ENCODE results near the gene PARD3. TPM values are rescaled to one million over a fixed set of nuclear protein-coding genes. Genes with fewer than 3 reads are reported as not detected.

PARD3 gene
- total RNA-seq, 1 experiment from 2014 or later: 57.4 TPM

DNA sequence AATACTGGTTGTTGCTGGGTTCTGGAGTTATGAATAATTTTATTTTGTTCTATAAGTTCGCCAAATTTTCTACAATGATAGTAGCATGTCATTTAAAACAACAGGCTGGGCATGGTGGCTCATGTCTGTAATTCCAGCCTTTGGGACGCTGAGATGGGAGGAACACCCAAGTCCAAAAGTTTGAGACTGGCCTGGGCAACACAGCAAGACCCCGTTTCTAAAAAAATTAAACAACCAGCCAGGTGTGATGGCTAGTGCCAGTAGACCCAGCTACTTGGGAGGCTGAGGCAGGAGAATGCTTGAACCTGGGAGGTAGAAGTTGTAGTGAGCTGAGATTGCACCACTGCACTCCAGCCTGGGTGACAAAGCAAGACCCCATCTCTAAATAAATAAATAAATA is 347.7 kb downstream of the PARD3 start:
- Histone ChIP-seq H3K27ac (no peak overlapping the region), H4K20me1 (ENCODE audit: insufficient read depth) (no peaks in the 10 kb centered on the region), H3K4me1 (replicated peaks; ENCODE audit: insufficient read depth) (no peaks in the 10 kb centered on the region), H3K4me3 (no peak overlapping the region), H2AFZ (no peak overlapping the region), H3K4me2 (no peak overlapping the region), H3K9me3 (ENCODE audit: insufficient read depth, low read depth) (no peaks in the 10 kb centered on the region), H3F3A (ENCODE audit: insufficient read depth, low read depth) (no peaks in the 10 kb centered on the region), H3K36me3 (ENCODE audit: low read depth) (no peaks in the 10 kb centered on the region), H3K27me3 (ENCODE audit: insufficient read depth, low read depth) (no peaks in the 10 kb centered on the region), H3K9me2 (ENCODE audit: insufficient read depth) (no peaks in the 10 kb centered on the region), H3K79me2 (ENCODE audit: low read depth) (no peaks in the 10 kb centered on the region)
- POLR2A ChIA-PET (ENCODE audit: unreplicated experiment): no interaction called here
- BruUV-seq (replicated peaks): no TSS peak
- no peak for DNase-seq
- CTCF ChIA-PET: no interaction called here
- intact Hi-C loops (cut with micrococcal nuclease; ENCODE audit: unreplicated experiment): no loop called here
- TF ChIP-seq CTCF (conservative IDR thresholded peaks at IDR 0.05) (no peak), EZH2 (IDR thresholded peaks at IDR 0.05; ENCODE audit: low read depth) (no peak)

DNA sequence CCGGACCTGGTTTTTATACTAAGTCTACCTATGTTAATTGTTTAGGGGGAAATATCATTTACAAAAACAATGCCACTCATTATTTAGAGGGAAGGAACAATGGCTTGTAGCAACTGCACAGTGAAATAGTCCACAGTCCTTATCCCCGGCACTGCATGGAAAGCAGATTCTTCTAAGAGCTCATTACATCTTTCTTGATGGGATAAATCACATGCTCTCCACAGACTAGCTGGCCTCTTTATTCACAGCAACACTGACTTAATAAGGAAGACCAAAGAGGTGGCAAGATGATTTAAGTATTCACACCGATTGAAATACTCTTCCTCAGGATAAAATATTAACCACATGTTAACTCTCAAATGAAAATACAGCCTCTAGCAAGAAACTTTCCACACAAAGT is 349.4 kb downstream of the PARD3 start:
- intact Hi-C loops (cut with micrococcal nuclease; ENCODE audit: unreplicated experiment): no loop called here
- H3K27ac ChIP-seq: no peak overlapping the region

GRCh38 chr10:34464591-34464990 is 350.5 kb downstream of the PARD3 start:
- no peak overlapping the region for H3K4me2 ChIP-seq
- no peaks in the 10 kb centered on the region for H3K9me3 ChIP-seq (ENCODE audit: insufficient read depth, low read depth)
- no TSS peak for BruUV-seq (replicated peaks)
- TF ChIP-seq EZH2 (IDR thresholded peaks at IDR 0.05; ENCODE audit: low read depth): no peak
- no peaks in the 10 kb centered on the region for H3K9me2 ChIP-seq (ENCODE audit: insufficient read depth)
- ChIA-PET POLR2A (ENCODE audit: unreplicated experiment) (no interaction called here), CTCF (no interaction called here)
- no peak overlapping the region for H2AFZ ChIP-seq
- H3K27ac ChIP-seq: no peak overlapping the region
- no peaks in the 10 kb centered on the region for H3K27me3 ChIP-seq (ENCODE audit: insufficient read depth, low read depth)
- no peaks in the 10 kb centered on the region for H3K4me1 ChIP-seq (replicated peaks; ENCODE audit: insufficient read depth)
- intact Hi-C loops (cut with micrococcal nuclease; ENCODE audit: unreplicated experiment): no loop called here
- H4K20me1 ChIP-seq (ENCODE audit: insufficient read depth): no peaks in the 10 kb centered on the region
- no peak for DNase-seq
- H3K4me3 ChIP-seq: no peak overlapping the region
- no peaks in the 10 kb centered on the region for H3F3A ChIP-seq (ENCODE audit: insufficient read depth, low read depth)
- H3K36me3 ChIP-seq (ENCODE audit: low read depth): no peaks in the 10 kb centered on the region
- no peaks in the 10 kb centered on the region for H3K79me2 ChIP-seq (ENCODE audit: low read depth)

More for the DNA sequence above, 349.4 kb downstream of the PARD3 start:
- no peaks in the 10 kb centered on the region for H3K27me3 ChIP-seq (ENCODE audit: insufficient read depth, low read depth)
- H3K4me2 ChIP-seq: no peak overlapping the region
- no peak overlapping the region for H3K4me3 ChIP-seq
- H3F3A ChIP-seq (ENCODE audit: insufficient read depth, low read depth): no peaks in the 10 kb centered on the region
- no peak for TF ChIP-seq CTCF (conservative IDR thresholded peaks at IDR 0.05)
- DNase-seq: no peak
- no peak overlapping the region for H2AFZ ChIP-seq
- H4K20me1 ChIP-seq (ENCODE audit: insufficient read depth): no peaks in the 10 kb centered on the region
- ChIA-PET POLR2A (ENCODE audit: unreplicated experiment) (no interaction called here), CTCF (no interaction called here)
- no peaks in the 10 kb centered on the region for H3K4me1 ChIP-seq (replicated peaks; ENCODE audit: insufficient read depth)
- BruUV-seq (replicated peaks): no TSS peak
- H3K9me2 ChIP-seq (ENCODE audit: insufficient read depth): no peaks in the 10 kb centered on the region
- no peaks in the 10 kb centered on the region for H3K79me2 ChIP-seq (ENCODE audit: low read depth)
- H3K9me3 ChIP-seq (ENCODE audit: insufficient read depth, low read depth): no peaks in the 10 kb centered on the region
- H3K36me3 ChIP-seq (ENCODE audit: low read depth): no peaks in the 10 kb centered on the region

GRCh38 chr10:34464000-34464399 is 351.1 kb downstream of the PARD3 start:
- no peak overlapping the region for H3K27ac ChIP-seq
- H4K20me1 ChIP-seq (ENCODE audit: insufficient read depth): no peaks in the 10 kb centered on the region
- DNase-seq: no peak
- TF ChIP-seq CTCF (conservative IDR thresholded peaks at IDR 0.05): no peak
- TF ChIP-seq EZH2 (IDR thresholded peaks at IDR 0.05; ENCODE audit: low read depth): no peak
- no peaks in the 10 kb centered on the region for H3K79me2 ChIP-seq (ENCODE audit: low read depth)
- no peaks in the 10 kb centered on the region for H3K27me3 ChIP-seq (ENCODE audit: insufficient read depth, low read depth)
- H3F3A ChIP-seq (ENCODE audit: insufficient read depth, low read depth): no peaks in the 10 kb centered on the region
- no peaks in the 10 kb centered on the region for H3K9me2 ChIP-seq (ENCODE audit: insufficient read depth)
- no peaks in the 10 kb centered on the region for H3K9me3 ChIP-seq (ENCODE audit: insufficient read depth, low read depth)
- H3K4me1 ChIP-seq (replicated peaks; ENCODE audit: insufficient read depth): no peaks in the 10 kb centered on the region
- H3K36me3 ChIP-seq (ENCODE audit: low read depth): no peaks in the 10 kb centered on the region
- intact Hi-C loops (cut with micrococcal nuclease; ENCODE audit: unreplicated experiment): no loop called here
- BruUV-seq (replicated peaks): no TSS peak
- ChIA-PET CTCF (no interaction called here), POLR2A (ENCODE audit: unreplicated experiment) (no interaction called here)
- H3K4me2 ChIP-seq: no peak overlapping the region
- no peak overlapping the region for H2AFZ ChIP-seq
- no peak overlapping the region for H3K4me3 ChIP-seq
